ENCODE measurements around the gene COX7B2.

COX7B2 gene

GRCh38 chr4:46698891-46699290 lies 210.2 kb downstream of the COX7B2 start:
- H3K4me3 ChIP-seq (ENCODE audit: low read depth, low read length): no peak overlapping the region
- TF ChIP-seq CTCF (IDR thresholded peaks at IDR 0.05; ENCODE audit: borderline replicate concordance, insufficient read depth, low read depth, low read length): no peak
